H1 (cell line): ENCODE measurements around the gene PDGFRA. TPM values are rescaled to one million over a fixed set of nuclear protein-coding genes. Genes with fewer than 3 reads are reported as not detected.

Experiments
- CTCF ChIA-PET: fragments of 300-600 bp; sonication (Branson Sonifier 250); formaldehyde crosslinking; loops from one replicate; lab custom pipeline; 2021; ENCODE audit not compliant: partially characterized antibody; lab: Charles Lee
- POLR2A ChIA-PET: fragments of 300-600 bp; sonication (Branson Sonifier 250); formaldehyde crosslinking; loops from one replicate; lab custom pipeline; 2021; ENCODE audit warnings: inconsistent platforms; ENCODE audit not compliant: partially characterized antibody; lab: Charles Lee
- DNase-seq, 2 experiments: peaks; one replicate each; pipeline versions ENCODE4 v3.0.0 to v3.0.0-alpha.2; 2010 to 2022; ENCODE audit warnings: low spot score in 2 of 2, low read depth in 1 of 2, mixed read lengths in 1 of 2
- FAIRE-seq: peaks from 2 replicates; lab custom pipeline; 2011; peaks lifted over from hg19 to GRCh38; lab: Jason Lieb, UNC
- H2AFZ ChIP-seq: 2 replicates; pipeline ENCODE4 v1.8.1; 2012; ENCODE audit warnings: low read length, inconsistent platforms
- H2AK5ac ChIP-seq: 2 replicates; pipeline ENCODE4 v1.6.1; 2013; ENCODE audit warnings: low read depth, low read length
- H2BK120ac ChIP-seq: replicated peaks from 2 replicates; pipeline ENCODE3; 2013; ENCODE audit warnings: low read depth, low read length, inconsistent platforms
- H2BK12ac ChIP-seq: 2 replicates; pipeline ENCODE4 v1.6.1; 2013; ENCODE audit warnings: low read depth, low read length
- H2BK15ac ChIP-seq: 2 replicates; pipeline ENCODE4 v1.6.1; 2013; ENCODE audit warnings: low read length
- H2BK20ac ChIP-seq: 2 replicates; pipeline ENCODE4 v1.6.1; 2013; ENCODE audit warnings: low read length
- H2BK5ac ChIP-seq: 2 replicates; pipeline ENCODE4 v1.6.1; 2013; ENCODE audit warnings: low read depth, low read length
- H3K14ac ChIP-seq: 2 replicates; pipeline ENCODE4 v1.6.1; 2013; ENCODE audit warnings: inconsistent platforms; ENCODE audit not compliant: insufficient read length
- H3K18ac ChIP-seq: 2 replicates; pipeline ENCODE4 v1.6.1; 2013; ENCODE audit warnings: low read length; ENCODE audit errors: extremely low read depth
- H3K23ac ChIP-seq: 2 replicates; pipeline ENCODE4 v1.6.1; 2013; ENCODE audit warnings: inconsistent platforms; ENCODE audit not compliant: insufficient read length
- H3K23me2 ChIP-seq: 2 replicates; pipeline ENCODE4 v1.6.1; 2013; ENCODE audit warnings: low read depth, low read length
- H3K27ac ChIP-seq: 2 replicates; pipeline ENCODE4 v1.6.1; 2011; ENCODE audit warnings: low read depth, low read length, inconsistent platforms
- H3K27me3 ChIP-seq, 4 experiments: replicated peaks in 1 of 4; 1 replicate in 1 of 4; 2 replicates in 3 of 4; pipeline versions ENCODE4 v1.6.1 to v1.8.1; 2011 to 2013; ENCODE audit warnings: low read length in 3 of 4, mild to moderate bottlenecking in 3 of 4, inconsistent platforms in 2 of 4, mixed read lengths in 2 of 4, moderate library complexity in 1 of 4; ENCODE audit not compliant: control insufficient read depth in 3 of 4, insufficient read depth in 3 of 4; ENCODE audit errors: extremely low read depth in 1 of 4
- H3K36me3 ChIP-seq, 4 experiments: 2 replicates each; pipeline versions ENCODE4 v1.6.1 to v1.8.1; 2011 to 2013; ENCODE audit warnings: mild to moderate bottlenecking in 4 of 4, low read length in 3 of 4, moderate library complexity in 2 of 4, control low read depth in 1 of 4, inconsistent platforms in 1 of 4; ENCODE audit not compliant: insufficient read depth in 4 of 4, control insufficient read depth in 2 of 4
- H3K4ac ChIP-seq: replicated peaks from 2 replicates; pipeline ENCODE3; 2013; ENCODE audit warnings: low read length, low read depth, mixed read lengths, inconsistent platforms; ENCODE audit not compliant: insufficient read length
- H3K4me1 ChIP-seq, 4 experiments: replicated peaks in 1 of 4; 1 replicate in 1 of 4; 2 replicates in 3 of 4; pipeline versions ENCODE4 v1.6.1 to v1.8.1; 2011 to 2013; ENCODE audit warnings: low read length in 3 of 4, inconsistent platforms in 2 of 4, mixed read lengths in 1 of 4; ENCODE audit not compliant: insufficient read depth in 4 of 4, control insufficient read depth in 3 of 4
- H3K4me2 ChIP-seq, 2 experiments: 2 replicates each; pipeline versions ENCODE4 v1.6.1 to v1.8.1; 2011 to 2013; ENCODE audit warnings: low read depth in 2 of 2, low read length in 2 of 2, control low read depth in 1 of 2, inconsistent platforms in 1 of 2, mild to moderate bottlenecking in 1 of 2; ENCODE audit not compliant: insufficient read depth in 1 of 2
- H3K4me3 ChIP-seq, 4 experiments: fragments of 200-600, 300-600 bp in 1 of 4; sonication (generic), shearing (Covaris generic), sonication (Bioruptor Twin) in 1 of 4; 2 replicates each; pipeline versions ENCODE4 v1.5.1 to v1.8.1; 2011 to 2016; ENCODE audit warnings: low read length in 4 of 4, low read depth in 3 of 4, control low read depth in 2 of 4, inconsistent platforms in 2 of 4, mild to moderate bottlenecking in 2 of 4, mixed read lengths in 1 of 4, moderate library complexity in 1 of 4; ENCODE audit not compliant: insufficient read depth in 2 of 4; ENCODE audit errors: extremely low read depth in 1 of 4
- H3K56ac ChIP-seq: replicated peaks from 2 replicates; pipeline ENCODE3; 2013; ENCODE audit warnings: low read depth, mild to moderate bottlenecking, mixed read lengths, low read length, inconsistent platforms; ENCODE audit not compliant: insufficient read length
- H3K79me1 ChIP-seq: 2 replicates; pipeline ENCODE4 v1.6.1; 2013; ENCODE audit warnings: low read depth, low read length, control low read depth
- H3K79me2 ChIP-seq, 2 experiments: 2 replicates each; pipeline versions ENCODE4 v1.6.1 to v1.8.1; 2012 to 2013; ENCODE audit warnings: low read length in 2 of 2, mild to moderate bottlenecking in 2 of 2, inconsistent platforms in 1 of 2; ENCODE audit not compliant: insufficient read depth in 2 of 2, control insufficient read depth in 1 of 2
- H3K9ac ChIP-seq, 4 experiments: replicated peaks in 1 of 4; 1 replicate in 1 of 4; 2 replicates in 3 of 4; pipeline versions ENCODE4 v1.6.1 to v1.8.1; 2011 to 2013; ENCODE audit warnings: low read depth in 3 of 4, low read length in 3 of 4, control low read depth in 2 of 4, mild to moderate bottlenecking in 2 of 4, moderate library complexity in 2 of 4, inconsistent platforms in 1 of 4; ENCODE audit errors: extremely low read depth in 1 of 4
- H3K9me3 ChIP-seq, 2 experiments: 2 replicates each; pipeline versions ENCODE4 v1.6.1 to v1.8.1; 2012 to 2013; ENCODE audit warnings: mild to moderate bottlenecking in 2 of 2, moderate library complexity in 2 of 2, control low read depth in 1 of 2, inconsistent platforms in 1 of 2, low read depth in 1 of 2, low read length in 1 of 2, mixed read lengths in 1 of 2; ENCODE audit not compliant: insufficient read depth in 2 of 2
- H4K20me1 ChIP-seq, 2 experiments: replicated peaks in 1 of 2; 2 replicates each; pipeline versions ENCODE3 to v1.8.1; 2011 to 2013; ENCODE audit warnings: inconsistent platforms in 2 of 2, low read length in 2 of 2, mild to moderate bottlenecking in 1 of 2; ENCODE audit not compliant: insufficient read depth in 2 of 2, control insufficient read depth in 1 of 2
- H4K5ac ChIP-seq: 2 replicates; pipeline ENCODE4 v1.6.1; 2013; ENCODE audit warnings: low read length, low read depth, mixed read lengths, inconsistent platforms; ENCODE audit not compliant: insufficient read length
- H4K8ac ChIP-seq: 2 replicates; pipeline ENCODE4 v1.8.0; 2013; ENCODE audit warnings: mild to moderate bottlenecking, moderate library complexity, low read length, inconsistent platforms; ENCODE audit not compliant: insufficient read depth; ENCODE audit errors: extremely low read depth
- H4K91ac ChIP-seq: replicated peaks from 2 replicates; pipeline ENCODE3; 2013; ENCODE audit warnings: low read length, mixed read lengths, inconsistent platforms; ENCODE audit not compliant: insufficient read length
- HDAC6 ChIP-seq: IDR thresholded peaks from one replicate; pipeline ENCODE4 v1.7.1; 2012; ENCODE audit warnings: low read depth, mild to moderate bottlenecking, inconsistent platforms, low read length, moderate library complexity
- PHF8 ChIP-seq: fragments of 200-600 bp; sonication (generic); conservative IDR thresholded peaks from 2 replicates; pipeline ENCODE4 v1.7.1; 2012; ENCODE audit warnings: low read depth, mild to moderate bottlenecking, inconsistent platforms, low read length, moderate library complexity
- TAF7 ChIP-seq: optimal IDR thresholded peaks from 2 replicates; pipeline ENCODE3; 2011; ENCODE audit warnings: low read depth, mild to moderate bottlenecking, inconsistent platforms, low read length, moderate library complexity, borderline replicate concordance
- WGBS, 2 experiments: shearing (Covaris generic) in 1 of 2; methylation state at CpG; one replicate each; pipeline versions ENCODE4 v1.1.6 to v1.1.7; 2013 to 2015; ENCODE audit warnings: low lambda C conversion rate in 2 of 2, mixed read lengths in 2 of 2, inconsistent platforms in 1 of 2, low coverage in 1 of 2, missing lambda C conversion rate in 1 of 2; ENCODE audit not compliant: insufficient replicate concordance in 2 of 2, insufficient coverage in 1 of 2, insufficient read length in 1 of 2; ENCODE audit errors: extremely low coverage in 1 of 2, missing lambda C conversion rate in 1 of 2; 5-methylcytosine and 5-hydroxymethylcytosine counted together
- polyA plus RNA-seq, 7 experiments: library from polyadenylated mRNA; depleted of rRNA in 3 of 7; stranded (reverse) in 5 of 7; unstranded in 2 of 7; fragments of >200 nt in 5 of 7; fragments of 200-250 nt in 2 of 7; gene quantifications; 1 replicate in 5 of 7; 2 replicates in 1 of 7; 4 replicates in 1 of 7; pipeline versions ENCODE4 v1.2.1 to v1.2.3, GENCODE V29; 2011 to 2013; ENCODE audit warnings: missing spikeins in 2 of 7, mixed read lengths in 2 of 7
- total RNA-seq: library from RNA; stranded (reverse); fragmentation: NEBNext Ultra II Directional; extraction: Animal tissue kit (Norgen Biotek cat#: 25700); gene quantifications from 2 replicates; pipeline ENCODE4 v1.2.1, GENCODE V29; 2021

PDGFRA gene
- total and polyA plus RNA-seq, 2 of the 8 experiments (the other 6 are each of a cell fraction or from before 2014, with no cell fraction given): 1.4 to 3.4 TPM

DNA sequence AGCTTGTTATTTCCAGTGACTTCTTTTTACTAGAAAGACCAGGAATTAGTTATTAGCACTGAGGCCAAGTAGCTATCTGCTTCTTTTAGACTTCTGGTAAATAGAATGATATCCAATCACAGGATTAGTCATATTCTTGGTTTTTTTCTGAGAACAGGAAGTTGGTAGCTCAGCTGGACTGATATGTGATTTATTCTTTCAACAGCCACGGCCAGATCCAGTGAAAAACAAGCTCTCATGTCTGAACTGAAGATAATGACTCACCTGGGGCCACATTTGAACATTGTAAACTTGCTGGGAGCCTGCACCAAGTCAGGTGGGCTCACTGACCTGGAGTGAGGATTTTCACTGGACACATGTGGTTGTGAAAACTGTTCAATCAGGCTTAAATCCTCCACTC, 48.6 kb downstream of the PDGFRA start:
- no peak overlapping the region for H3K56ac ChIP-seq
- H3K9me3 ChIP-seq: peaks cover 10 to 11% of the 10 kb centered on the region in 2 experiments
- H3K27ac ChIP-seq: no peak overlapping the region
- H3K9ac ChIP-seq: no peak overlapping the region
- no peak overlapping the region for H2BK15ac ChIP-seq
- no peak overlapping the region for H4K8ac ChIP-seq
- FAIRE-seq (no peak), DNase-seq (no peak)
- peaks cover 5 to 18% (median 16%) of the 10 kb centered on the region in 4 experiments; a peak in 6 of 7 replicates for H3K4me1 ChIP-seq
- H3K18ac ChIP-seq: no peak overlapping the region; the same call in 1 of the 2 replicates
- H2BK12ac ChIP-seq: peak overlapping the region; percentile 35; the same call in 1 of the 2 replicates
- H2AK5ac ChIP-seq: no peak overlapping the region
- H4K91ac ChIP-seq: peak overlapping the region; percentile 34
- no peak overlapping the region for H3K4ac ChIP-seq
- peak overlapping the region; percentile 40; the same call in 1 of the 2 replicates for H2BK20ac ChIP-seq
- H2BK120ac ChIP-seq: peak overlapping the region; percentile 77
- H3K23me2 ChIP-seq: peaks cover 2% of the 10 kb centered on the region; the same call in 1 of the 2 replicates
- H3K27me3 ChIP-seq: no peaks in the 10 kb centered on the region
- ChIA-PET CTCF (interaction anchor here (0.6 to 3.1 kb wide), 4 partner anchors 9 to 558 kb away, joined by 3 to 10 read pairs (median 4); no protein-coding TSS in a partner anchor), POLR2A (interaction anchor here (1.1 kb wide), 1 partner anchor 9 kb away, joined by 3 read pairs; no protein-coding TSS in a partner anchor)
- 83% methylated on average over 1 of the region's 1 CpG; no CpG with 5 or more reads in 1 of the 2 experiments for WGBS, 2 experiments
- peak overlapping the region; percentile 21 to 62 for H3K4me2 ChIP-seq
- no peak overlapping the region for H4K5ac ChIP-seq
- H2BK5ac ChIP-seq: no peak overlapping the region
- H3K79me2 ChIP-seq: no peaks in the 10 kb centered on the region
- no peak overlapping the region for H2AFZ ChIP-seq
- no peak overlapping the region for H3K23ac ChIP-seq
- no peaks in the 10 kb centered on the region for H4K20me1 ChIP-seq
- H3K36me3 ChIP-seq: peaks cover 0 to 5% (median 0%) of the 10 kb centered on the region in 4 experiments; a peak in 3 of 8 replicates
- peak overlapping the region in 2 of 4 experiments; percentile 24 to 50; a peak in 2 of 8 replicates for H3K4me3 ChIP-seq
- no peaks in the 10 kb centered on the region for H3K79me1 ChIP-seq
- H3K14ac ChIP-seq: no peak overlapping the region
- TF ChIP-seq TAF7 (no peak), PHF8 (no peak), HDAC6 (no peak)
